GOT3 (cell line): ENCODE measurements around the gene SYNGR4.
"Not testable (repeated sequence)": the region's sequence is repeated elsewhere in the genome, so short reads cannot be mapped to it uniquely, and the experiment has no call there.

ENCODE experiments used
- DNase-seq: peaks from one replicate; lab custom pipeline; 2025; ENCODE audit warnings: mixed read lengths; lab: John Stamatoyannopoulos, UW

The SYNGR4 gene

GRCh38 chr19:48371367-48371766 lies 7.2 kb downstream of the SYNGR4 start:
- DNase-seq = no peak

- not testable (repeated sequence) for DNase-seq
Observed at GRCh38 chr19:48371771-48372170, 7.6 kb downstream of the SYNGR4 start.

GRCh38 chr19:48372904-48373303 lies 8.7 kb downstream of the SYNGR4 start:
- no peak for DNase-seq

GRCh38 chr19:48373567-48373966 lies 9.4 kb downstream of the SYNGR4 start:
- DNase-seq = no peak

GRCh38 chr19:48378194-48378570 lies 14.0 kb downstream of the SYNGR4 start:
- no peak for DNase-seq

GRCh38 chr19:48379058-48379457 lies 14.9 kb downstream of the SYNGR4 start:
- DNase-seq = no peak

- DNase-seq = no peak
Observed at GRCh38 chr19:48381178-48381950, 17.2 kb downstream of the SYNGR4 start.

- DNase-seq = no peak
Observed at GRCh38 chr19:48382286-48382685, 18.1 kb downstream of the SYNGR4 start.

- DNase-seq = no peak
Observed at GRCh38 chr19:48385461-48386087, 21.4 kb downstream of the SYNGR4 start.

GRCh38 chr19:48386981-48387380 lies 22.8 kb downstream of the SYNGR4 start:
- no peak for DNase-seq

GRCh38 chr19:48390188-48391099 lies 26.3 kb downstream of the SYNGR4 start:
- DNase-seq = no peak

GRCh38 chr19:48391100-48392005 lies 27.2 kb downstream of the SYNGR4 start, which contains the start of gene KDELR1:
KDELR1 (minus strand) TSS chr19:48391551; CDS start chr19:48391358, 193 bp downstream.
- DNase-seq = no peak

GRCh38 chr19:48392006-48392344 lies 27.8 kb downstream of the SYNGR4 start:
- DNase-seq = not testable (repeated sequence)

GRCh38 chr19:48392860-48393558 lies 28.8 kb downstream of the SYNGR4 start:
- no peak for DNase-seq

GRCh38 chr19:48393559-48394330 lies 29.6 kb downstream of the SYNGR4 start, which contains the start of gene GRIN2D:
GRIN2D (plus strand) TSS chr19:48393668; CDS start chr19:48398393, 4,725 bp downstream.
- DNase-seq = no peak

GRCh38 chr19:48394331-48395169 lies 30.4 kb downstream of the SYNGR4 start:
- no peak for DNase-seq

GRCh38 chr19:48395170-48395455 lies 30.9 kb downstream of the SYNGR4 start:
- DNase-seq = no peak

GRCh38 chr19:48395499-48395898 lies 31.3 kb downstream of the SYNGR4 start:
- no peak for DNase-seq
